Activated CD4-positive, alpha-beta T cell treated with anti-CD3 and anti-CD28 coated beads, Interleukin-2, amount 10 ng/mL, durations not matched to agents 24 days and 14 days (primary cell): Measurements from ENCODE around the gene KCNN3. TPM values are rescaled to one million over a fixed set of nuclear protein-coding genes. Genes with fewer than 3 reads are reported as not detected.

Experiments used
- DNase-seq: peaks from one replicate; pipeline ENCODE4 v3.0.0; 2022
- H3K27ac Mint-ChIP-seq: one replicate; pipeline ENCODE4 v1.8.0; 2022; ENCODE audit warnings: mild to moderate bottlenecking, mixed read lengths
- H3K27me3 Mint-ChIP-seq: one replicate; pipeline ENCODE4 v1.8.0; 2022; ENCODE audit warnings: mixed read lengths
- H3K36me3 Mint-ChIP-seq: one replicate; pipeline ENCODE4 v1.8.0; 2022; ENCODE audit warnings: low read depth, mild to moderate bottlenecking, mixed read lengths
- H3K4me1 Mint-ChIP-seq: one replicate; pipeline ENCODE4 v1.8.0; 2021; ENCODE audit warnings: mixed read lengths
- H3K4me3 Mint-ChIP-seq: one replicate; pipeline ENCODE4 v1.8.0; 2022; ENCODE audit warnings: mild to moderate bottlenecking, moderate library complexity, mixed read lengths
- H3K9me3 Mint-ChIP-seq: one replicate; pipeline ENCODE4 v1.8.0; 2021; ENCODE audit warnings: mixed read lengths
- intact Hi-C: fragments of 100-400 bp; cut with micrococcal nuclease; formaldehyde crosslinking; loops from one replicate; pipeline ENCODE4 v1.15.1; 2023
- total RNA-seq: library from RNA; stranded (reverse); gene quantifications from 2 replicates; pipeline ENCODE4 v1.2.3, GENCODE V29; 2022

The KCNN3 gene
- total RNA-seq, 1 donor from 2014 or later = 0.35 TPM

DNA sequence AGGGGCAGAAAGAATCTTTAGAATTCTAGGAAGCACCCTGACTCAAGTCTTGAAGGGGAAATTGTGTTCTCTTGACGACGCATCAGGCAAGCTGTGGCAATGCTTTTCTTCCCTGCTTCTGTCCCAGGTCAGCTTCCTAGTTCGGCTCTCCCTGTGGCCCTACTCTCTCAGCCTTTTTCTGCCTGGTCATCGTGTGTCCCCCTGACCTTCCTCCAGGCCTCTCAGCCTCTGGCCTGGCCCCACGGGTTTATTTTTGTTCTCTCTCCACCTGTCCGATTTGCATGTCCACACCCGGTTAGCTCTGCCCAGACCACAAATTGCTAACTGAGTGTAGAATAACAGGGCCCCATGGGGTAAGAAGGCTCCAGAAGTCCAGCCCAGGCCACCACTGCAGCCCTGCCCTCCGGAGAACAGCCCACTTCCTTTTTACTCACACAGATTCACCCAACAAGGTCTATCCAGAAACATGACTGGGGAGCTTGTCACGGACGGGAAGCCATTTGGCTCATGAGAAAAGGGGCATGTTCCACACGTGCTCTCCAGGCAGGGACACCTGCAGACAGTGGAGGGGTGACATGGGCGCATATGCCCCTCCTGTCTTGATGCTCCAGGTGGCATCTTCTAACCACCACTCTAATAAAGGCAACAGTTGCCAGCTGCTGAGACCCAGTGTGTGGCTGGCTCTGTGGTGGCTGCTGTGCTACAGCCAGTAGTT, 9.8 kb downstream of the KCNN3 start:
- Mint-ChIP-seq H3K27ac (no peak overlapping the region), H3K9me3 (no peaks in the 10 kb centered on the region), H3K36me3 (no peaks in the 10 kb centered on the region), H3K27me3 (no peaks in the 10 kb centered on the region), H3K4me3 (no peak overlapping the region), H3K4me1 (peaks cover 19% of the 10 kb centered on the region)
- no peak for DNase-seq
- intact Hi-C loops = no loop called here

DNA sequence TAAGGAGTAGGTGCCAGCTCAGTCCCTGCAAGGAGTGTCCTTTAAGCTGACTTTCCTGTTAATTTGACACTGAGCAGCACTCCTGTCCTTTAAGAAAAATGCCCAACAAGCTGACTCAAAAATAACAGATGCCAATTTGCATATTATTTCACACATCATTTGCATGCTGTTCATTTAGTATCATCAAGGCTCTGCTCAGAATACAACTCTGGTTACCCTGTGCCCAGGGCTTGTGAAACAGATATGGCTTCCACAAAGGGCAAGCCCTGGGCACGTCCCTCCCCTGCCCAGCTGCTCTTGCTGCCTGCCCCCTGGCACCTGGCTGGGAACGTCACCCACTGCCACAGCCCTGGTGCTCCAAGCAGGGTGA, 10.3 kb downstream of the KCNN3 start:
- H3K4me3 Mint-ChIP-seq = no peak overlapping the region
- H3K27ac Mint-ChIP-seq = no peak overlapping the region
- H3K27me3 Mint-ChIP-seq = no peaks in the 10 kb centered on the region
- H3K4me1 Mint-ChIP-seq = peaks cover 19% of the 10 kb centered on the region
- intact Hi-C loops = no loop called here
- no peak for DNase-seq
- no peaks in the 10 kb centered on the region for H3K36me3 Mint-ChIP-seq
- no peaks in the 10 kb centered on the region for H3K9me3 Mint-ChIP-seq

DNA sequence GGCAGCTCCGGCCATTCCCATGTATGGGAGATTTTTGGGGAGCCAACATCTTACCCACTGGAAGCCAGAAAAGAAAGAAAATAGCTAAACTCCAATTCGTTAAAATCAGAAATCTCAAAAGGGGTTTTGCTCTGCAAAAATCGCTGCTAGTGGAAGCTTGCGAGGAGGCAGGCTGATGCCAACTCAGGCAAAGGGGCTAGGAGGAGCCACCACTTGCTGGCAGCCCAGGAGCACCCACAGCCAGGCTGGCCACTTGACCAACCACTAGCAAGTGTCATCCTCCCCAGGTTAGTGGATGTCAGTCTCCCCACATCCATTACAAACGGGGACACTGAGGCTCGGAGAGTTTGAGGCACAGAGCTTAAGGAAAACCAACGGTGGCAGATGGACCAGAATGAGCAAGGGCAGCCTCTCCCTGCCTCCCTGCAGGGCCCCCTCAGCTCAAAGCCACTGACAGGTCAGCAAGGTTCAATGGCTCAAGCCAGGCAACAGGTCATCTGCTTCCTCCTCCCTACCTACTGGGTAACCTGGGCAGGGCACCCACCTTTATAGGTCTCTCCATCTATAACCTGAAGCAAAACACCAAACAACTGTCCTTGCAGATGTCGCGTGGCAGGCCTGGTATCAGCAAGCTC, 10.8 kb downstream of the KCNN3 start:
- DNase-seq = no peak
- no peaks in the 10 kb centered on the region for H3K27me3 Mint-ChIP-seq
- H3K9me3 Mint-ChIP-seq = no peaks in the 10 kb centered on the region
- H3K4me3 Mint-ChIP-seq = no peak overlapping the region
- intact Hi-C loops = no loop called here
- peaks cover 19% of the 10 kb centered on the region for H3K4me1 Mint-ChIP-seq
- no peak overlapping the region for H3K27ac Mint-ChIP-seq
- H3K36me3 Mint-ChIP-seq = no peaks in the 10 kb centered on the region

DNA sequence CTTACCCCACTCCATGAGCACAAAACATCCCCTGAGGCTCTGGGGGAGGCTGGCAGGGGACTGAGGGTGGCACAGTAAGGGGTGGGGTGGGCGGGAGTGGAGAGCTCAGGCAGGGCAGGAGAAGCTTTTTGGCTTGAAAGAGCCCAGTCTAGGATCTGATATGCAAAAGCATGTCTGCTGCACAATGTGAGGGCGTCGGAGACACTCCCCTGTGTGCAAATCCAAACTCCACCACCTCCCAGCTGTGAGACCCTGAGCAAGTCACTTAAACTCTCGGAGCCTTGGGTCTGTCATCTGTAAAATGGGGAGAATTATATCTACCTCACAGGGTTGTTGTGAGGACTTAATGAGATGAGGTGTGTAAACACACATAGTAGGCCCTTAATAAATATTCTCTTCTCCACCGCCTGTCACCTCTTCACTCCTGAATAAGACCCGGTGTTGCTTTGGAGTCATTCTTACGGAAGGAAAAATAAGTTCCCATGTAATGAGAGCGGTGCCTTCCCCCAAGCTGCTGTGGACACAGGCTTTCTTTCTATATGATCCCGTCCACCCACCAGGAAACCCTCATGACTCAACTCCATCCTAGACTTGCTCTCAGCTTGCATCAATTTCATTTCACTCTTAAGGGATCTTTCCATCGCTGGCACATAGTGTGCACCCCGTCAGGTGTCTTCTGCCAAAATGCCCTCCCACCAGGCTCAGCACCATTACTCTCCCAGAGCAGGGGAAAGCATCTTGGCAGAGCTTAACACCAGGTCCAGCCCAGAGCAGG, 12.5 kb downstream of the KCNN3 start:
- Mint-ChIP-seq H3K27ac (no peak overlapping the region), H3K36me3 (no peaks in the 10 kb centered on the region), H3K4me3 (no peak overlapping the region), H3K9me3 (no peaks in the 10 kb centered on the region), H3K4me1 (peaks cover 14% of the 10 kb centered on the region), H3K27me3 (no peaks in the 10 kb centered on the region)
- DNase-seq = no peak
- intact Hi-C loops = no loop called here

DNA sequence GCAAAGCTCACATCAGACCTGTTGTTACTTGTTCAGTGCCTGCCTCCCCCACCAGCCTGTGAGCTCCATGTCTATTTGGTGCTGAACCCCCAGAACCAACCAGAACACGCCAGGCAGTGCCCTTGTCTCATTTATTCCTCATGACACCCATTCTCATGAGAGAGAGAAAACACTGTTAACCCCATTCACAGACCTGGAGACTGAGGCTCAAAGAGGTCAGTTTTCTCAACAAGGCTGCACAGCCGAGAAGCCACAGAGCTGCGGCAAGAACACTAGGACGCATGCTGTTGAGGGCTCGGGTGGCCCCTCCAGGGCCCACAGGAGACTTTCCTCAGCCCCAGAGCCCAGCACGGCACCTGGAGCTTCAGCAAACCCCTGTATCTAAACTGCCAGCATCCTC, 13.1 kb downstream of the KCNN3 start:
- no peak overlapping the region for H3K4me3 Mint-ChIP-seq
- intact Hi-C loops = no loop called here
- H3K36me3 Mint-ChIP-seq = no peaks in the 10 kb centered on the region
- peaks cover 14% of the 10 kb centered on the region for H3K4me1 Mint-ChIP-seq
- H3K27me3 Mint-ChIP-seq = no peaks in the 10 kb centered on the region
- H3K9me3 Mint-ChIP-seq = no peaks in the 10 kb centered on the region
- no peak for DNase-seq
- H3K27ac Mint-ChIP-seq = no peak overlapping the region

DNA sequence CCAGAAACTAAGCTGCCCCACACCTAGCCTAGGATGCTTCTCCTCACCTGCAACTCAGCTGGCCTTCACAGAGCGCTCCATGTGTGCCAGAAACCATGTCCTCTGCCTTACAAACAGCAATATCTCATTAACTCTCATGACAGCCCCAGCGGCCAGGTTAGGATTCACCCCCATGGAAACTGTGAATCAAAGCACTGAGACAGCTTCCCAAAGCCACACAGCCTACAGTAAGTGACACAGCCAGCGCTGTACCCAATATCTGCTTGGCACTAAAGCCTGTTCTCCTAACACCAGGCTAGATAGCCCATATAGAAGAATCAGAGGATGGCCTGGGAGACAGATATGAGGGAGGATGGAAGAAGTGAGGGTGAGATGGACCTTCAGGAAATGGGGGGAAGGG, 13.5 kb downstream of the KCNN3 start:
- no peak overlapping the region for H3K4me3 Mint-ChIP-seq
- H3K36me3 Mint-ChIP-seq = no peaks in the 10 kb centered on the region
- DNase-seq = no peak
- no peaks in the 10 kb centered on the region for H3K9me3 Mint-ChIP-seq
- peaks cover under 1% of the 10 kb centered on the region for H3K27me3 Mint-ChIP-seq
- intact Hi-C loops = no loop called here
- peaks cover 17% of the 10 kb centered on the region for H3K4me1 Mint-ChIP-seq
- H3K27ac Mint-ChIP-seq = no peak overlapping the region

DNA sequence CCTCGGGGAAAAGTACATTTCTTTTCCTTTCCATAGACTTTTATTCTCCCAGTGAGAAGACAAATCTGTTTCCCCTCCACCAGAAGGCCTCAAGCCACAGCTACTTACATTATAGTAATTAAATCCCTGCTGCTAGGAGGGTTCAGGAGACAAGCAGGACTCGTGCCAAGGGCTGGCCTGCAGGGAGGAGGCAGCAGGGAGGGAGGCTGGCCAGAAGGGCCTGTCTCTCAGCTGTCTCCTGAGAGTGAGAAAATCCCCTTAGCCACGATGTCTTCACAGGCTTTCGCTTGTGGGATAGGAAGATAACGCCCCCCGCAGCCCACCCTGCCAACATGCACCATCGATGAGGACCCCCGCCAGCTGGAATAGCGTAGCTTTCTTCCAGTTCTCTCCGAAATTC, 14.0 kb downstream of the KCNN3 start:
- intact Hi-C loops = no loop called here
- Mint-ChIP-seq H3K4me1 (peaks cover 19% of the 10 kb centered on the region), H3K9me3 (no peaks in the 10 kb centered on the region)

DNA sequence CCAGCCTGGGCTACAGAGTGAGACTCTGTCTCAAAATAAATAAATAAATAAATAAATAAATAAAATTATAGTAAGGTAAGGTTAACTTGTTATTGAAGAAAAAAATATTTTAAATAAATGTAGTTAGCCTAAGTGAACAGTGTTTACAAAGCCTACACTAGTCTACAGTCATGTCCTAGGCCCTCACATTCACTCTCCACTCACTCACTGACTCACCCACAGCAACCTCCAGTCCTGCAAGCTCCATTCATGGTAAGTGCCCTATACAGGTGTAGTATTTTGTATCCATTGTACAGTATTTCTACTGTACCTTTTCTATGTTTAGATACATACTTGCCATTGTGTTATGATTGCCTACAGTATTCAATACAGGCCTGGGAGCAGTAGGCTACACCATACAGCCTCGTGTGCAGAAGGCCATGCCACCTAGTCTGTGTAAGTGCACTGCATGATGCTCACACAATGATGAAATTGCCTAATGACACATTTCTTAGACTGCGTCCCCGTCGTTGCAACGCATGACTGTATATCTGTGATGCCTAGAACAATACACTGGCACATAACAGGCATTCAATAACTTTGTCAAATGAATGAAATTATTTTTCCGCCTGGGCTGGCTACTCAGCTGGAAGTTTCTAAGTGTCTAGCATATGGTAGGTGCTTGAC, 14.8 kb downstream of the KCNN3 start:
- H3K4me3 Mint-ChIP-seq = no peak overlapping the region
- H3K36me3 Mint-ChIP-seq = no peaks in the 10 kb centered on the region
- H3K27me3 Mint-ChIP-seq = peaks cover 3% of the 10 kb centered on the region
- no peak for DNase-seq
- intact Hi-C loops = no loop called here
- no peak overlapping the region for H3K27ac Mint-ChIP-seq
- peaks cover 17% of the 10 kb centered on the region for H3K4me1 Mint-ChIP-seq
- H3K9me3 Mint-ChIP-seq = no peaks in the 10 kb centered on the region

More for the DNA sequence above, 14.0 kb downstream of the KCNN3 start:
- DNase-seq = no peak
- Mint-ChIP-seq H3K27me3 (peaks cover 3% of the 10 kb centered on the region), H3K4me3 (no peak overlapping the region), H3K27ac (no peak overlapping the region), H3K36me3 (no peaks in the 10 kb centered on the region)

DNA sequence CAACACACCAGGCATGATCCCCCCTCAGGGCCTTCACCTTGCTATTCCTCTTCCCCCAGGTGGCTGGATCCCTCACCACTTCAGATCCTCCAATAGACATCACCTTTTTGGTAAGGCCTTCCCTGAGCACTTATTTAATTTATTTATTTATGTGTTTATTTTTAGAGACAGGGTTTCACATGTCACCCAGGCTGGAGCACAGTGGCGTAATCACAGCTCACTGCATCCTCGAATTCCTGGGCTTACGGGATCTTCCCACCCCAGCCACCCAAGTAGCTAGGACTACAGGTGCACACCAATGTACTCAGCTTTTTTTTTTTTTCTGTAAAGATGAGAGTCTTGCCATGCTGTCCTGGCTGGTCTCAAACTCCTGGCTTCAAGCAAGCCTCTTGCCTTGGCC, 17.2 kb downstream of the KCNN3 start:
- intact Hi-C loops = no loop called here
- Mint-ChIP-seq H3K4me1 (peaks cover 17% of the 10 kb centered on the region), H3K27me3 (peaks cover 9% of the 10 kb centered on the region), H3K27ac (no peak overlapping the region), H3K4me3 (no peak overlapping the region), H3K9me3 (no peaks in the 10 kb centered on the region), H3K36me3 (no peaks in the 10 kb centered on the region)
- no peak for DNase-seq

DNA sequence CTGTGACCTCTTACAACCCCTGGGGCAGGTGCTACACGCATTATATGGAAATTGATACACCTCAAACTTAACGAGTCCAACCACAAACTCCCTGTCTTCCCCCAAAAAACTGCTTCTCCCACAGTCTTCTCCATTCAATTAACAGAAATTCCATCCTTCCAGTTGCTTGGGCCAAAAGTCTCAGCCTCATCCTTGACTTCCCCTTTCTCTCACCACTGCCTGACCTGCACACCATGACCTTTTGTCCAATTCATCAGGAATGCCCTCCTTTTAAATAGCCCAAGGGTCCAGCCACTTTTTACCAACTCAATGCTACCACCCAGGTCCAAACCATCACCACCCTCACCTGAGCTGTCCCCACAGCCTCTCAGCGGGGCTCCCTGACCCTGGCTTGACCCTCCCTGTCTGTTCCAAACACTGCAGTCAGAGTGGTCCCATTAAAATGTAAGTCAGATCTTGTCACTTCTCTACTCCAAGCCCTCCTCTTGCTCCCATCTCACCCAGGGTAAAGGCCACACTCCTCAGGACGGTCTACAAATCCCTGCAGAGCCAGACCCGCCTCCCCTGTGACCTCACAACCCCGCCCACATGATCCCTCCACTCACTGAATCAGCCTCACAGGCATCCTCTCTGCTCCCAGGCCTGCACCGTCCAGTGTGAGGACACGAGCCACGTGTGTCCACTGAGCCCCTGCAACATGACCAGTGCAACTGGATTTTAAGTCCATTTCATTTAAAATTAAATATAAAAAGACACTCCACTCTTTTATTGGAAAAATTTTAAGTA, 18.5 kb downstream of the KCNN3 start:
- peaks cover 9% of the 10 kb centered on the region for H3K27me3 Mint-ChIP-seq
- H3K9me3 Mint-ChIP-seq = no peaks in the 10 kb centered on the region
- intact Hi-C loops = no loop called here
- no peak overlapping the region for H3K27ac Mint-ChIP-seq
- DNase-seq = no peak
- H3K4me1 Mint-ChIP-seq = peaks cover 14% of the 10 kb centered on the region
- H3K36me3 Mint-ChIP-seq = no peaks in the 10 kb centered on the region
- H3K4me3 Mint-ChIP-seq = no peak overlapping the region

DNA sequence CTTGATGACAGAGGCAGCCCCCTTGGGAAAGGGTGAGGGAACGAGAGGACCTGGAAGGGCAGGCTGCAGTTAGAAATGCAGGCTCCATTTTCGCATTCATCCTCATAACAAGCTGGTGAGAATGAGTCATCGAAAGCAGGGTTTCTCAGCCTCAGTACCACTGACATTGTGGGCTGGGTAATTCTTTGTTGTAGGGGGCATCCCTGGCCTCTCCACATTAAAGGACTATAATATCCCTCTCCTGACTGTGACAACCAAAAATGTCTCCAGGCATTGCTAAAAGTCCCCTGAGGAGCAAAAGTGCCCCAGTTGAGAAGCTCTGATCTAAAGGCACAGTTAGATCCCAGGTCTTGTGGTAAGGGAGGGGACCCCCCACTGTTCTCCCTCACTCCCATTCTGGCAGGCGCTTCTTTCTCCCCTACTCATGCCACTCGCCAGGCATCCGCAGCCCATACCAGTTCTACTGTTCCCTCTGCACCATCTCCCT, 20.4 kb downstream of the KCNN3 start:
- DNase-seq = no peak
- no peaks in the 10 kb centered on the region for H3K36me3 Mint-ChIP-seq
- intact Hi-C loops = loop anchor here (5.0 kb wide), 2 partner anchors 37 to 57 kb away; no protein-coding TSS in a partner anchor

DNA sequence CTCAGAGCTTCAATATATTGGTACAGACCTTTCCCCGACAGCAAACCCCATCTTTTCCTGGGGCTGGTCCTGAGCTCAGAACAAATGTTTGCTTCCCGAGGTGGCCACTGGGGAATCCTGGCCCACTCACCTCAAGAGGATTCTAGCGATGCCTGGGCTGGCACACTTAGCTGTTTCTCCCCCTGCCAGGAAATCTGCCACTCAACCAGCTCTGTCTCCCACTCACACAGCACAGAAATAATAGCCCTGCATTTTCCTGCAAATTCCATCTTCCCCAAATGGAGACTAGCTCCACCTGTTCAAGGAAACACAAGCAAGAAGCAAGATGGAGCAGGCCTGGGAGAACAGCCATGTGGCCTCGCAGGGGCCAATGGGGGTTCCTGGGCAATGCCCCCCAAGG, 21.1 kb downstream of the KCNN3 start:
- Mint-ChIP-seq H3K4me3 (no peak overlapping the region), H3K27me3 (peaks cover 9% of the 10 kb centered on the region), H3K27ac (no peak overlapping the region), H3K4me1 (peaks cover 13% of the 10 kb centered on the region), H3K9me3 (no peaks in the 10 kb centered on the region), H3K36me3 (no peaks in the 10 kb centered on the region)
- DNase-seq = no peak
- intact Hi-C loops = loop anchor here (5.0 kb wide), 2 partner anchors 37 to 57 kb away; no protein-coding TSS in a partner anchor

More for the DNA sequence above, 20.4 kb downstream of the KCNN3 start:
- Mint-ChIP-seq H3K4me1 (peaks cover 13% of the 10 kb centered on the region), H3K4me3 (no peak overlapping the region), H3K9me3 (no peaks in the 10 kb centered on the region), H3K27me3 (peaks cover 9% of the 10 kb centered on the region), H3K27ac (no peak overlapping the region)

DNA sequence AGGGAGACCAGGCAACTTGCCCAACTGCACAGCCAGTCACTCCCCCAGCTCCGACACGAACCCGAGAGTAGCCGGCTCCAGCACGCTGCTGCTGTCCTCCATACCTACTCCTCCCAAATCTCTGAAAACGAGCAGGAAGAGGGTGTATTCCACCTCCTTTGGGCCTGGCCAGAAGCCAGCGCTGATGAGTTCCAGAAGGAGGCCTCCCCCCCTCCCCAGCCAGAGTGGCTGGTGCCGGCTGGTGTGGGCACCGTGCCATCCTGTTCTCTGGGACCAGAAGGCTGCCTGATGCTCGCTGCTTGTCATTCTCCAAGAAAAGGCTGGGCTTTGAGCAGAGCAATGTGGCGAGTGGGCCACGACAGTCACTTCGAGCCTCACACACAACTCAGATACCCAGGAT, 22.2 kb downstream of the KCNN3 start:
- no peak overlapping the region for H3K4me3 Mint-ChIP-seq
- no peaks in the 10 kb centered on the region for H3K9me3 Mint-ChIP-seq
- DNase-seq = no peak
- H3K36me3 Mint-ChIP-seq = no peaks in the 10 kb centered on the region
- intact Hi-C loops = loop anchor here (5.0 kb wide), 2 partner anchors 36 to 56 kb away; no protein-coding TSS in a partner anchor
- no peak overlapping the region for H3K27ac Mint-ChIP-seq
- H3K27me3 Mint-ChIP-seq = peaks cover 9% of the 10 kb centered on the region
- H3K4me1 Mint-ChIP-seq = peaks cover 13% of the 10 kb centered on the region
